Measurements from ENCODE around the gene CXCL1.
"Not testable (repeated sequence)": the region's sequence is repeated elsewhere in the genome, so short reads cannot be mapped to it uniquely, and the experiment has no call there.

CXCL1 gene

DNA sequence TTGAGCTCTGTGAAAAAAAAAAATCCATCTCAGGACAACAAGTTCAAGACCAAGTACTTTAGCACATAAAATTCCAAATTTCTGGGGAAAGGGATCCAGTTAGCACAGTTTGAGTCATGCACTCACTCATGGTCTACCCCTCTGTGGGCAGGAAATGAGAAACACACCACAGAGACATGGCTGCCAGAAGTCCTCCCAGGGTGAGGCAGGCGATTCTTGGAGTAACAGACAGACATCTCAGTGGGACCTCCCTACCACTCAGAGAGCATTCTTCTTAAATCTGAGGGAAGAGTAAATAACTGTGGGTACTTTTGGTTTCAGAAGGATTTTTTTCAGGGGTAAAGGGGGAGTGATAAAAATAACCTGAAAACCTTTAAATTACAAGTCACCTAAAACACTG, 14.1 kb downstream of the CXCL1 start:
- DNase-seq = no peak

- no peak for DNase-seq
Measured at GRCh38 chr4:73885574-73886267, 16.5 kb downstream of the CXCL1 start.

- DNase-seq = no peak
Measured at GRCh38 chr4:73891326-73891725, 22.1 kb downstream of the CXCL1 start.

DNA sequence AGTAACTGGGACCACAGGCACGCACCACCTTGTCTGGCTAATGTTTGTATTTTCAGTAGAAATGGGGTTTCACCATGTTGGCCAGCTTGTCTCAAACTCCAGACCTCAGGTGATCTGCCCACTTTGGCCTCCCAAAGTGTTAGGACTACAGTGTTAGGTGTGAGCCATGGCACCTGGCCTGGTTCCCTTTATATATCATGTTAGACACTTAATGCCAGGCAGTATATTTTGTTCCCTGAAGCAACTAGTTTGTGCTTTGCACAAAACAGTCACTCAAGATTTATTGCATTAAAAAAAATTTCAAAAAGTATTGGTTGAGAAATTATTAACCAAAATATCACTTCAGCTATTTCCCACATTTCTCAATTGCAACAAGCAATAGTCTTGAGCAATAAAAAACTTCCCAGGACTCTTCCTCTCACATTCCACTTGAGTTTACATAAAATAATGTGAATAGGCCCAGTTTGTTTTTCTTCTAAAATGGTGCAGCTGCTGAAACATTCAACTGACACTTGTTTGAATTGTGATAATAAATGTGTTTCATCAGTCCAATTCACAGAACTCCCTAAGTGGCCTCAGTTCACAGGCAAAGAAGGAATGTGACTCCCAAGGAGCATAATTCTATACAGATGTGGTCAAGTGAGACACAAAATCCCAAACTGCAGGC, 22.7 kb downstream of the CXCL1 start:
- no peak for DNase-seq

DNA sequence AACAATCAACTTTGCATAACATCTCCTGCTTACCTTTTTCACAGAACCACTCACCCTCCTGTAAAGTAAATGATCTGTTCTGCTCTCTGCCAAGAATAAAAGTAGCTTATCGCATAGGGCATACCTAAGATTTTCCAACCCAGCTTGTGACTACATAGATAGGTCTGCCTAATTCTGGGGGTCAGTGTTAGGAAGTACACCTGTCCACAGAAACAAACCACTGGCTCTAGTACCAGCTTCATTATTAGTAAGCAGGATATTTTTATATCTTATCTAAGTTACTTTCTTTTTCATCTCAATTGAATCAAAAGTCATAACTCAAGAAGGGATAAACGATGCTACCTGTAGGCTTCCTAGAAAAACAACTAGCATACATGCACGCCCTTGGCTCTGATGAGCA, 23.8 kb downstream of the CXCL1 start:
- DNase-seq = no peak

GRCh38 chr4:73894001-73894400, 24.8 kb downstream of the CXCL1 start:
- no peak for DNase-seq

- no peak for DNase-seq
Measured at GRCh38 chr4:73895201-73896175, 26.3 kb downstream of the CXCL1 start.

GRCh38 chr4:73896416-73896815, 27.2 kb downstream of the CXCL1 start:
- no peak for DNase-seq

GRCh38 chr4:73897380-73898136, 28.4 kb downstream of the CXCL1 start:
- DNase-seq = no peak

DNA sequence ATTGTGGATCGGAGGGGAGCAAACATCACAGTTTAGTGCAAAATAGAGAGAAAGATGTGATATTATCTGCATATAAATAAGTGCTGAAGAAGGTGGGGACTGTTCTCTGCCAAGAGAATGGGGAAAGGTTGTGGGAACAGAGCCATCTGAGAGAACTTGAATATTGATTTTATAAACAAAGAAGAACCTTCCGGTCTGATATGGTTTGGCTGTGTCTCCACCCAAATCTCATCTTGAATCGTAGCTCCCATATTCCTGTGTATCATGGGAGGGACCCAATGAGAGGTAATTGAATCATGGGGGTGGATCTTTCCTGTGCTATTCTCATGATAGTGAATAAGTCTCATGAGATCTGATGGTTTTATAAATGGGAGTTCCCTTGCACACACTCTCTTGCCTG, 30.1 kb downstream of the CXCL1 start:
- DNase-seq = not testable (repeated sequence)

- DNase-seq = no peak
Measured at GRCh38 chr4:73901031-73901430, 31.8 kb downstream of the CXCL1 start.

DNA sequence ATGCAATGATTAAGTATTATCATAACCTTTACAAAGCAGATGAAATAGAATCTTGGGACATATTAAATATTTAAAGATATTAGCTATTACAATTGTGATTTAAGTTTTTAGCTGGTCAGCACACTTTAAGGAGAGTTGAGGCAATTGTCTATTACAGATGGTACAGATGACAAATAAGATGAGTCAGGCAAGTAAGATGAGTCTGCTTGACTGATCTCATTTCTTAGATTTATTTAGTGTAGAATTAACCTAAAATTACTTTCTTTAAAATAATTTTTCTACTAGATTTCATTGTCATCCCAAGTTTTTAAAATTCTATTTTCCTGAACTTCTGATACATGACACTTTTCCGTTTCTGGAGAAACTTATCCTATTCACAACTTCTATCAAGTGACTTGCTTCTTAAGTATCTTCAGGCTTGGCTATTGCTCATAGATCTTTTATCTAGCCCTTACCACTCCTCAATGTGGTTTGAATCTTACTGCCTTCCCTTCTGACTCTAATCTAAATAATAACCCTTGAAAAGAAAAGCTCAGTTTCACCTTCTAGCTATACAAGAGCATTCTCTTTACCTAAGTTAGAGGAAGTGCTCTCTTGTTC, 32.9 kb downstream of the CXCL1 start:
- DNase-seq = no peak

DNA sequence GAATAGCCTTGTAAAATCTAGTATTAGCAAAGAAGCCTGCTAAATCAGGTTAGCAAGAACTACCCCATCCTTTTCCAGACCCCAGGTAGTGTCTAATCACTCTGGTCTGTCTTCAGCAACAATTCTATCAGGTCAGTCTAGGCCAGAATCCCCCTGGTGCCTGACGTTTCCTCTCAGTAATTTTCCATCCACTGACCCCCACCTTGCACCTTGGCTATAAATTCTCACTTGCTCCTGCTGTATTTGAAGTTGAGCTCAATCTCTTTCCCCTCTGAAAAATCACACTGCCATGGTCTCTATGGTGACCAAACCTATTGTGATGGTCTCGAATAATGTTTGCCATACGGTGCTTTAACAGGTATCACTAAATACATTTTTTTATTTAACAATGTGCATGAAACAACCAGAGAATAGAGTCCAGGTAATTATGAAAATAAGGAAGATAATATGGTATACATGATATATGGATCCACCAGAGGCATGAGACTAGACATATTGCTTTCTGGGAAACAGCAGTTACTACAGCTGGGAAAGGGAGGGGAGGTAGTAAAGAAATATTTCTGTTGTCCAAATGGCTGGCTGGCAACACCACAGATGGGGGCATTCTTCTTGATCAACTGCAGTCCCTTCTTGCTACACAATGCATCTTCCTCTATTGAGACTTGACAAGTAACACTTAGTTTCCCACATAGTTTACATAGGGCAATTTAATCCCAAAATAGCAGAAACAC, 33.8 kb downstream of the CXCL1 start:
- DNase-seq = no peak

DNA sequence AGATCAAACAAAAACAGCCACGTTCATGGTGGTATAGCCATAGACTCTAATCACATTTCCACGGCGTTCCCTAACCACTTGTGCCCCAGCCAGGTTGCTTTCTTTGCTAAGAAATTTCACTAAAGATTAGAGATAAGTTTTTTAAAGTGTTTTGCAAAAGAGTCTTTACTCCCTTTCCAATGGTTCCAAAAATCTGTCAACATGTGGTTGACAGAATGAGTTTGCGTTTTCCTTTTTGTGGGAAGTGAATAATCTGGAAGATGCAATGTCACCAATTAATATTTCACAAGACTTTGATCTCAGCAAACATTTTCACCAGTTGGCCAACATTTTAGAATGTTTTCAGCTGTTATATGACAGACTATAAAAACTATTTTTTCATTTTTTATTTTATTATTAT, 35.3 kb downstream of the CXCL1 start:
- no peak for DNase-seq

GRCh38 chr4:73908965-73909364, 39.8 kb downstream of the CXCL1 start:
- DNase-seq = no peak

- DNase-seq = no peak
Measured at GRCh38 chr4:73911746-73912145, 42.6 kb downstream of the CXCL1 start.

GRCh38 chr4:73912191-73912590, 43.0 kb downstream of the CXCL1 start:
- DNase-seq = no peak

DNA sequence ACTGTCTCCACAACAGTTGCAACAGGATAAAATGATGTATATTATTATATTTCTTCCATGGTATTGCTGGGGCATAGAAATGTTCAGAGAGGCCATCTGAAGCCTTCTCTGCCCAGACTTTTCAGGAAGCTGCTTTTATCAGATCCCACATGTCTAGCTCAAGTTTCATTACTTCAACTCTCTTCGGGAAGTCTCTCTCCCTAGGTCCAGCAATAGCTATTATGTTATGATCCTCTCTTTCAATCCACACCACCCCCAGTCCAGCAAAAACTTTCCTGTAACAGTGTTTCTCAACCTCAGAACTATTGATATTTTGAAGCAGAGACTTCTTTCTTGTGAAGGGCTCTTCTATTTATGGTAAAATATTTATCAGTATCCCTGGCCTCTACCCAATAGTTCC, 44.9 kb downstream of the CXCL1 start:
- no peak for DNase-seq

- DNase-seq = no peak
Measured at GRCh38 chr4:73916172-73916925, 47.2 kb downstream of the CXCL1 start.

DNA sequence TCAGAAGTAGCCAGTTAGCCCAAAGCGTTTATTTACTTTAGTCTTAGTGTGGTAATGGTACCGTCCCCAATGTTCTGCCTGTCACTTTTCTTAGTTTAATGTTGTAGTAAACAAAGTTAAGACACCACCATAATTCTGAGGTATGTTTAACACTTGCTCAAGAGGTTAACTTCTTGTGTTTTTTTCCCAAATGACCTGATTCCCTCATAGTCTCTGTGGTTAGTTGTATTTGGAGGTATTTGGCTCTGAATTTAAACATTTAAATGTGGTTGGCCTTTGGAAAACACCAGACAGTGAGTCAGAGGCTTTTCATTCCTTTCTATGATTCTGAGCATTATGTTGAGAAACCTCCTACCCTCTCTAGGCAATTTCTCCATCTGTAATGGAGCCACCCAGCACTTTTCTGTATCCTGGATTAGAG, 47.9 kb downstream of the CXCL1 start:
- no peak for DNase-seq

DNA sequence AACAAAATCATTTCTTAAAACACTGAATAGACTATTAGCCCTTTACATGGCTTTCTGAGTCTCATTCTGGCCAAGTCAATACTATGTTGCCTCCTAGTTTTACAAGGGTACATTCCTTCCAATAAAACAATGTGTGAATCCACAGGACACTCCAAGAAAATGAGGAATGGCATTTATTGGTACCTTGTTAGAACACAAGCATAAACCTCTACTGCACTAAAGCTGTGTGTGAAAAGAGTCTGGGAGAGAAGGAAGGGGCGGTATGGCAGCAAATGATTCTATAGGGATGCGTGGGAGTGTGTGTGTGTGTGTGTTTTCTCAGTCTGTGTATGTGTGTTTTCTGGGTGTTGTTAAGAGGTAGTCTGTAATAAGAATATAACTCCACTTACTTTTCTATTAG, 48.9 kb downstream of the CXCL1 start:
- no peak for DNase-seq
